TTC549 (cell line): ENCODE data around the gene VWA5B1.

Source experiments
- FAIRE-seq: peaks from 2 replicates; lab custom pipeline; 2012; peaks lifted over from hg19 to GRCh38; lab: Jason Lieb, UNC

The VWA5B1 gene

DNA sequence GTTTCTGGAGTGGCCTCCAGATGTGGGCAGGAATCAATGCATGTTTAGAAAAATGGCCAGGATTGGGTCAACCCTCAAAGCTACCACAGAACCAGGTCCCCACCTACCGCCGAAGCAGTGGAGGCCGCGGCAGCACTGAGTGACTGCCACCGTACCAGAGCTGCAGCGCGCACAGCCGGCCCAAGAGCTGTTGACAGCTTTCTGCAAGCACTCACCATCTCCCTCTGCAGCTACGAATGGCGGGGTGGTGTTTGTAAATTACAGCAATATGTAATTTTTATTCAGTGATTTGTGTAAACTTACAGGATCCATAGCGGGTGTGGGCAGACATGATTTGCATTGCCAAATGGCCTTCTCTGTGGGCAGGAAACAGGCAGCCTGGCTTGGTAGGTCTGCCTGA is 98.9 kb downstream of the VWA5B1 start:
- no peak for FAIRE-seq

DNA sequence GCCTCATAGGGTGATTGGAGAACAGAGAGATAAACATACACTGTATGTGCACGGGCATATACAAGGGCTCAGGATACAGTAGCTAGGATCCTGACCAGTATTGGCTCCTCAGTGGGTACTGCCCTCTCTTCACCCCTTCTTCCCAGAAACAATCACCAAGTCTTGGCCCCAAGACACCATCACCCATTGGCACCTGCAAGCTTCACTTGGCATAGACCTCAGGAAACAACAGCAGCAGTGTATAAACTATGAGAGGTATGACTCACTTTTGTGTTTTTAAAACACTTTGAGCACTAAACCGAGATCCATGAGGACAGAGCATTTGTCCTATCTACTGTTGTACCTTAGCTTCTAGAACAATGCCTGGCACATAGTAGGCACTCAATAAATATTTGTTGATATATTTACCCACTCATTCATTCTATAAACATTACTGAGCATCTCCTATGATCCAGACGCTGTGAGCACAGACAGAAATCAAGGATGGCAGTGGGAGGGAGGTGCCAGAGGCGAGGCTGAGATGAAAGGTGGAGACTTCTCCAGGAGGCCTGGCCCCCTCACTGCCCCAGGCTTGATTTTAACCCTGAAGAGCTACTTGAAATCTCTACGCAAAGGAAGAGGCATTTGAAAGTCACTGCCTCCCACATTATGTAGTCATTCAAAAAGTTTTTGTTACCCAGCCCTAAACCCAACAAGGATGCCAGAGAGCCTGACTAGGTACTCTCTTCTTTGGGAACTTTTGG is 100.1 kb downstream of the VWA5B1 start:
- FAIRE-seq: no peak

DNA sequence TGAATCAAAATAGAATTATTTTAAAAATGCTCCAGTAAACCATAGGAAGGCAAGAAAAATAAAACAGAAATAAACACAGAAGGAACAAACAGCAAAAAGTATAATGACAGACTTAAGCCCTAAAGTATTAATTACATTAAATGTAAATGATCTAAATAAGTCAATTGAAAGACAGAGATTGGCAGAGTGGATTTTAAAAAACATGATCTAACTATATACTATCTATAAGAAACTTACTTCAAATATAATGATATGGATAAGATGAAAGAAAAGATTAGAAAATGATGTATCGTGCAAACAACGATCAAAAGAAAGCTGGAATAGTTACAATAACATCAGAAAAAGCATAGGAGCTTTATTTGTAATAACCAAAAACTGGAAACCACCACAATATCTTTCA is 104.6 kb downstream of the VWA5B1 start:
- FAIRE-seq: no peak

DNA sequence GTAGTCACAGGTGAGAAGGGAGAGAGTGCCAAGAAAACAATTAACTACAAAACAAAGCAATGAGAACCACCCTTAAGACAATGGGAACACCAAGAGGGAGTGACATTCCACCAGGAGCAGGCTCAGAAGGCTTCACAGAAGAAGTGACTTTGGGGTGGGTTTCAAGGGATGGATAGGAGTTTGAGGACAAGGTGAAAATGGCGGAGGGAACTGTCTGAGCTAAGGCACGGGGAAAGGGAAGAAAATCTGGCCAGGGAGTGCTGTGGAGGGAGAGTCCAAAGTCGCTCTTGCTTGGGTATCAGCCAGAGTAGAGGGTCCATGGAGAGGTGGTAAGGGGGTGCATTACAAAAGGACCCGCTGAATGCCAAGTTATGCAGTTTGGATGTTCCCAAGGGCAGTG is 108.1 kb downstream of the VWA5B1 start:
- FAIRE-seq: no peak

DNA sequence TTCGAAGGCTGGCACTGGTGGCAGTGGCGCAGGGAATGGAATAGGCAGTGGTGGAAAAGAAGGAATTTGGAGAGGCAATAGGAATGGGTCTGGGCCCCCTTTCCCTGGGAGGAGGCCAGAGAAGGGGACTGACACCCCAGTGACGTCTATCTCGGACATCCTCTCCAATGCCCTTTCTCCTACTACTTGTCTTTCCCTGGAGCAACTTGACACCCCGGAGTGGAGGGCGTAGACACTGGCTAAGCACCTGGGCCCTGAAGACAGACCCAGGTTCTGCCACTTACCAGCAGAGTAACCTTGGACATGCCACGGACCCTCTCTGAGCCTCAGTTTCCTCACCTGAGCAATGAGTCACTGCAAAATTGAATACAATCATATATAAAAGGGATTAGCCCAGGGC is 108.5 kb downstream of the VWA5B1 start:
- FAIRE-seq: no peak

DNA sequence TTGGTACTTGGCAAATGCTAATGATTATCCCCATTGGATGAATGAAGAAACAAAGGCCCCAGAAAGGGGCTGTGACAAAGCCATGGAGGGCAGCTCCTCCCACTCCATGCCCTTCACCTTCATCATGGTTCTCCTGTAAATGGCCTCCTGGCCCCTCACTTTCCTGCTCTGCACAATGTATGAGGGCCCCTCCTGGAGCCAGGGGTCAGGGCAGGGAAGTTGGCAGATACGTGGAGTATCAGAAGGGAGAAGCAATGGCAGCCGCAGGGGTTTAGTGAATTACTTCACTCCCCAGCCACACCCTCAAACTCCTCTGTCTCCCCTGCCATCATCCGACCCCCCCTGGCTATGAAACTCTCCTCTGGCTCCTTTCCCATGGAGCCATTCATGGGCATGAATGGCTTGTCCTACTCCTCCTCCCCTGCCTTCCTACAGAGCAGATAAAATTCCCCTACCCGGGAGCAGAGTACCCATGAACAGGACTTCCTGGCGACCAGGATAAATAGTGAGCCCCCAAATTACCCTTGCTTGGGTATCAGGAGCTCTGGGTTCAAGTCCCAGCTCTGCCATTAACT is 109.0 kb downstream of the VWA5B1 start:
- no peak for FAIRE-seq

DNA sequence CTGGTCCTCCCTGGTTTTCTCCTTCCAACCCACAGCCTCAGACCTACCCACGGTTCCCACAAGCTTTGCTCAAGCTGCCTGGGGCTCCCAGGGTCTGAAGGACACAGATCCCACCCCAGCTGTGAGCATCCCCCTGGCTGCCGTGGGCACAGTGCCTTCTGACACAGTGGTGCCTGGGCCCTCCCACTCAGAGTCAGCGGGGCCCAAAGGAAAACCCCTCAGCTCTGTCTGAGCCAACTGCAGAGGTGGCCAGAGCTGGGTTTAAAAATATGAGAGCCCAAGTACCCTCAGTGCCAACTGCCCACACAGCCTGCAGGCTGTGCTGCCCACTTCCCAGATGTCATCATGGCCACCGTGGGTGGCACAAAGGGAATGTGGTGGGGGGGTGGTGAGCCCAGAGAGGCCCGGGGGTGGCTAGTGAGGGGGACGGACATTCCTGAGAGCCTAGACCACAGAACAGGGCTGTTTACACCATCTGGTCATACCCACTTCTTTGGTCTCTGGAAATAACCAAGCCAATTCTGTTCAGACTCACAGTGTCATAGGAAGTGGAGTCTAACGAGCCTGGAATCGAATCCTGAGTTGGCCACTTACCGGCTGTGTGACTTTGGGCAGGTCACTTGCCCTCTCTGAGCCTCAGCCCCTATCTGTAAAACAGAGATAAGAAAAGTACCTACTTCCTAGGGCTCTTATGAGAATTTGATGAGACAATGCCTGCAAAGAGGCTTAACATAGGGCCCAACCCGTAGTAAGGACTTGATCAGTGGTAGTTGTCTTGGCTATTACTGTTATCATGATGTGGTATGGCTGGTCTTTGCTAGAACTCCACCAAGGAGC is 109.9 kb downstream of the VWA5B1 start:
- no peak for FAIRE-seq

DNA sequence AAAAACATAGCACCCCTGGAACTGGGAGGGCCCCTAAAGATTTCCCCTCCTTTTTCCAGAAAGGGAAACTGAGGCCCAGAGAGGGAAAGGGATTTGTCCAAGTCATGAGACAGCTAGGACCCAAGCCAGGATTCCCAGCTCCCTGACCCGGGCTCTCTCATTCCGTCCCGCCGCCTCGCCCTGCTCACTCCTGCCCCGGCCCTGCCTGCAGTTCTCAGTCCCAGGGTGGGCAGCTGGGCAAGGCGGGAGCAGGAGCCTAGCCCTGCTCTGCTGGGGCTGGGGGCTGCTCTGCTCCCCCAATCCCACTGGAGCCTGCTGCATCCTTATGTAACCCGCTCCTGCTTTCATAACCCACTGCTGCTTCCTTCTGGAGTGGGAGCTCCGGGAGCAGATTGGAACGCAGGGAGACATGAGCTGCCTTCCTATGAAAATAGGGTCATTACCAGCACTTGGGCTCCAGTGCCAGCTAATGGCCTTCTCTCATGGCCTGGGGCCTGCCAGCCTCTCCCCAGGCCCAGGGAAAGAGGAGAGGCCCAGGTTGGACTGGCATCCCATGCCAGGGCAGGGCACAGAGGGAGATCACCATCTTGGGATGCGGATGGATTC is 110.8 kb downstream of the VWA5B1 start:
- no peak for FAIRE-seq

DNA sequence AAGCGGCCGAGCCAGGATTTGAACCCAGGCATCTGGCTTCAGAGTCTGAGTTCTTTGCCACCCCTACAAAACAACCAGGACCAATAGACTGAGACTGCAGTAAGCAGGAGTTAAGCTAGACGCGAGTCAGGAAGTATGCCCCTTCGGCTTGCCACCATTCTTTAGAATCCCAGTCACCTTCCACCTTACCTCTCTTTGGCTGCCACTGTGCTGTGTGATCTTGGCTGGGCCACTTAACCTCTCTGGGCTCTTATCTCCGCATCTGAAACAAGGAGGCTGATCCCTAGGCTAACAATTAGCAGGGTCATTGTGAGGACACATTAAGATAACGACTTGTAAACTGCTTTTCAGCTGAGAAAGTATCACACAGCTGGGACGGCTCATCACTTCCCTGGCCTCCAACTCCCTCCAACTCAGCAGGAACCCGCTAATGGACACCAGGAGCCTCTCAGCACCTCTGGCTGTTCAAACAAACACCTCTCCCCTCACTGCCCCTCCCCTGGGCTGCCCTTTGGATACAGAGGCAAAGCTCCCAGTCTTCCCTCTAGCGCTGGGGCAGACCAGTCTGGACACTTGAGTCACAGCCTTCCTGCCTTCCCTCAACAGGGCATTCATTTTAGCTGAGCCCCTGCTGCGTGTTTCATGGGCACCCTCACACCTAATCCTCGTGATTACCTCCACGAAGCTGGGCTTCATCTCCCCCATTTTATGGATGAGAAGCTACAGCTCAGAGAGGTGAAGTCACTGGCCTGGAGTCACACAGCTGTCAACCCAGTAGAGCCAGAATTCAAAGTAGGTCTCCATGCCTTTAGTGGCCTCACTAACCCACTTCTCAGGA is 112.1 kb downstream of the VWA5B1 start:
- no peak for FAIRE-seq

DNA sequence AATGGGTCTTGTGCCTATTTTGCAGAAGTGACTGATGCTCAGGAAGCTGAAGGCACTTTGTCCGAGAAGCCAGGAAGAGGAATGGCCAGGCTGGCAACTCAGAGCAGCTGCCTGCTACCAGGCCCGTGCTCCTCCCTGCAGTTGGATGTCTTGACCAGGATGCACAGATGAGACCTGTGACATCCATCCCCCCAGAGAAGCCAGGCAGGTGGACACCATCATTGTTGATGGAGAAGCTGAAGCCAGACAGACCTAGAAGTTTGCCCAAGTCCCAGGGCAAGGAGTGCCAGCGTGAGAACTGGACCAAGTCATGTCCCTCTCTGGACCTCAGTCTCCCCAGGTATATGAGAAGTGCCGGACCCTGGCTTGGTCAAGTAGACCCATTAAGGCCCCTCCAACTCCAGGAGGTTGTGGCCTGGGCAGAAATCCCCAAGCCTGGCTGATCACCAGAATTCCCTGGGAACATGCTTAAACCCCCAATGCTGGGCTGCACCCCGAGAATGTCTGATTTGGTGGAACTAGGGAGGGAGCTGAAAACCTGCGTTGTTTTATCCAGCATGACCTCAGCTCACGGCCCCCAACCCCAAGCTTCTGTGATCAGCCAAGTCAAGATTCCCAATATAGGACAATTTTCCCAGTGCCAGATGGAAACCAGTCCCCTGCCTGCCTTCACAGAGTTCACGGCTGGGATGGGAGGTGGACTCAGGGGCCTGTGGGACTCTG is 112.9 kb downstream of the VWA5B1 start:
- no peak for FAIRE-seq

DNA sequence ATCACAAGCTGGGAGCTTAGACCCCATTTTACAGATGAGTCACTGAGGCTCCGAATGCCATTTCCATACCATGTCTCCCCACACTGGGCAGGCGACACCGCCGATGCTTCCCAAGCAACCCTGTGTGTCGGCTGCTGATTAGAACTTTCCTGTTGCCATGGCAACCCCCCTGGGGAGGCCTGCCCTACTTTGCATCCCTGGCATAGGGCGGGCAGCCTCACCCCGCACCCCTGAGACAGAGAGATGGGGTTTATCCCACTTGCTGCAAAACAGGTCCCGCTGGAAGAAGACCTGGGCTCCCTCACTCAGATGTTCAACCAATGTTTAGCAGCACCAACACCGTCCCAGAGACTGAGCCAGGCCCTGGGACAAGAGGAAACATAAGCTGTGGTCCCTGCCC is 113.8 kb downstream of the VWA5B1 start:
- no peak for FAIRE-seq
